IMR-90 (cell line): Measurements from ENCODE around the gene FAM234B.

Experiments
- BHLHE40 ChIP-seq: fragments of 150-350 bp; IDR thresholded peaks from 2 replicates; pipeline ENCODE4 v1.6.1; 2016; ENCODE audit warnings: mild to moderate bottlenecking, low read depth, low read length
- CEBPB ChIP-seq: IDR thresholded peaks from 2 replicates; pipeline ENCODE4 v1.6.1; 2012; ENCODE audit warnings: low read depth, low read length, improper control_type of control experiment
- FOS ChIP-seq: fragments of 150-350 bp; IDR thresholded peaks from 2 replicates; pipeline ENCODE4 v1.6.1; 2016; ENCODE audit warnings: low read depth, low read length
- MAFK ChIP-seq: IDR thresholded peaks from 2 replicates; pipeline ENCODE4 v1.6.1; 2012; ENCODE audit warnings: low read depth, low read length, improper control_type of control experiment
- MAZ ChIP-seq: IDR thresholded peaks from 2 replicates; pipeline ENCODE4 v1.6.1; 2012; ENCODE audit warnings: low read depth, mild to moderate bottlenecking, low read length, improper control_type of control experiment, moderate library complexity, borderline replicate concordance
- MXI1 ChIP-seq: IDR thresholded peaks from 2 replicates; pipeline ENCODE4 v1.6.1; 2012; ENCODE audit warnings: low read depth, mild to moderate bottlenecking, low read length, moderate library complexity, borderline replicate concordance
- NFE2L2 ChIP-seq: fragments of 150-350 bp; IDR thresholded peaks from 2 replicates; pipeline ENCODE4 v1.6.1; 2016; ENCODE audit warnings: low read depth, mild to moderate bottlenecking, low read length
- POLR2A ChIP-seq: IDR thresholded peaks from 2 replicates; pipeline ENCODE4 v1.6.1; 2012; ENCODE audit warnings: mild to moderate bottlenecking, low read depth, low read length
- RCOR1 ChIP-seq: IDR thresholded peaks from 2 replicates; pipeline ENCODE4 v1.6.1; 2012; ENCODE audit warnings: mild to moderate bottlenecking, low read length, improper control_type of control experiment; ENCODE audit not compliant: insufficient replicate concordance
- RFX5 ChIP-seq: IDR thresholded peaks from 2 replicates; pipeline ENCODE4 v1.8.0; 2012; ENCODE audit warnings: low read depth, mild to moderate bottlenecking, low read length, moderate library complexity
- SMC3 ChIP-seq: fragments of 150-350 bp; IDR thresholded peaks from 2 replicates; pipeline ENCODE4 v1.6.1; 2016; ENCODE audit warnings: low read depth, mild to moderate bottlenecking, antibody characterized with exemption, low read length, moderate library complexity
- TF ChIP-seq, protein P1 (sequence below): conservative IDR thresholded peaks from 2 replicates; pipeline ENCODE4 v1.5.1; 2012; ENCODE audit warnings: mild to moderate bottlenecking, low read depth, low read length, improper control_type of control experiment
- TF ChIP-seq, protein P2 (sequence below): fragments of 150-350 bp; IDR thresholded peaks from 2 replicates; pipeline ENCODE4 v1.6.1; 2016; ENCODE audit warnings: low read depth, mild to moderate bottlenecking, low read length, moderate library complexity, borderline replicate concordance

DNA sequence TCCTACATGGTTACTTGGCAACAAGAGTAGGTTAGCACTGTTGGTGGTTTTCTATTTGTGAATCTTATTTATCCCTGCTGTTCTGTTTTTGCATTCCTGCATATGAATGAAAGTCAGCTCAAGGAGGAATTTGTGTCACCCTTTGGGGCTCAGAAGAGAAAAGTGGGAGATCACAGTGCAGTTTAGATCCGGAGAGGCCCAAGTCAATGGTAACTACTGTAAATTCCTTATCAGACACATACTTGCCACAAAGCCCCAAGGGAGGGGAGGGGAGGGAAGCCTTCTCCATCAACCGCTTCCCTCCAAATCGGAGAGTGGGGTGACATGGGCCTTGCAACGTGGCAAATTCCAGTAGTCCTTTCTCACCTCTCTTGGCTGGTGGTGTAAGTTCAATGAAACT is 44.3 kb downstream of the FAM234B start:
- TF ChIP-seq BHLHE40, result no peak
- TF ChIP-seq, protein P1, sequence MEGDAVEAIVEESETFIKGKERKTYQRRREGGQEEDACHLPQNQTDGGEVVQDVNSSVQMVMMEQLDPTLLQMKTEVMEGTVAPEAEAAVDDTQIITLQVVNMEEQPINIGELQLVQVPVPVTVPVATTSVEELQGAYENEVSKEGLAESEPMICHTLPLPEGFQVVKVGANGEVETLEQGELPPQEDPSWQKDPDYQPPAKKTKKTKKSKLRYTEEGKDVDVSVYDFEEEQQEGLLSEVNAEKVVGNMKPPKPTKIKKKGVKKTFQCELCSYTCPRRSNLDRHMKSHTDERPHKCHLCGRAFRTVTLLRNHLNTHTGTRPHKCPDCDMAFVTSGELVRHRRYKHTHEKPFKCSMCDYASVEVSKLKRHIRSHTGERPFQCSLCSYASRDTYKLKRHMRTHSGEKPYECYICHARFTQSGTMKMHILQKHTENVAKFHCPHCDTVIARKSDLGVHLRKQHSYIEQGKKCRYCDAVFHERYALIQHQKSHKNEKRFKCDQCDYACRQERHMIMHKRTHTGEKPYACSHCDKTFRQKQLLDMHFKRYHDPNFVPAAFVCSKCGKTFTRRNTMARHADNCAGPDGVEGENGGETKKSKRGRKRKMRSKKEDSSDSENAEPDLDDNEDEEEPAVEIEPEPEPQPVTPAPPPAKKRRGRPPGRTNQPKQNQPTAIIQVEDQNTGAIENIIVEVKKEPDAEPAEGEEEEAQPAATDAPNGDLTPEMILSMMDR, result no peak
- no peak for TF ChIP-seq FOS
- no peak for TF ChIP-seq RCOR1
- TF ChIP-seq NFE2L2, result no peak
- no peak for TF ChIP-seq RFX5
- no peak for TF ChIP-seq MXI1
- no peak for TF ChIP-seq POLR2A
- no peak for TF ChIP-seq MAFK
- no peak for TF ChIP-seq MAZ
- TF ChIP-seq SMC3, result no peak
- no peak for TF ChIP-seq CEBPB
- TF ChIP-seq, protein P2, sequence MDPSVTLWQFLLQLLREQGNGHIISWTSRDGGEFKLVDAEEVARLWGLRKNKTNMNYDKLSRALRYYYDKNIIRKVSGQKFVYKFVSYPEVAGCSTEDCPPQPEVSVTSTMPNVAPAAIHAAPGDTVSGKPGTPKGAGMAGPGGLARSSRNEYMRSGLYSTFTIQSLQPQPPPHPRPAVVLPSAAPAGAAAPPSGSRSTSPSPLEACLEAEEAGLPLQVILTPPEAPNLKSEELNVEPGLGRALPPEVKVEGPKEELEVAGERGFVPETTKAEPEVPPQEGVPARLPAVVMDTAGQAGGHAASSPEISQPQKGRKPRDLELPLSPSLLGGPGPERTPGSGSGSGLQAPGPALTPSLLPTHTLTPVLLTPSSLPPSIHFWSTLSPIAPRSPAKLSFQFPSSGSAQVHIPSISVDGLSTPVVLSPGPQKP, result no peak
